K562 (cell line): ENCODE results near the gene DUSP5. TPM values are rescaled to one million over a fixed set of nuclear protein-coding genes. Genes with fewer than 3 reads are reported as not detected.

Source experiments
- ATAC-seq: fragments of 200-7000 bp; cut with Tn5 transposase; 3 replicates; pipeline ENCODE4 v1.9.1; 2020; ENCODE audit warnings: moderate library complexity
- BruUV-seq: library from RNA; stranded (reverse); fragments of 400-500 nt; replicated peaks from 2 replicates; lab custom pipeline; 2021; lab: Mats Ljungman, UMichigan
- CTCF ChIA-PET: fragments of 300-600 bp; formaldehyde crosslinking; extraction: SDS; loops from one replicate; lab custom pipeline; 2021; ENCODE audit warnings: low intra/inter-chr PET ratio; lab: Yijun Ruan, JAX
- POLR2A ChIA-PET: fragments of 300-600, 350-650 bp; sonication (Branson Sonifier 250); formaldehyde crosslinking; extraction: SDS; loops from one replicate; lab custom pipeline; 2021; ENCODE audit warnings: antibody characterized with exemption, inconsistent platforms; lab: Yijun Ruan, JAX
- DNase-seq, 4 experiments: peaks; one replicate each; pipeline versions ENCODE4 v3.0.0 to v3.0.0-alpha.2; 2011 to 2018; ENCODE audit warnings: low spot score in 3 of 4, mixed read lengths in 3 of 4; ENCODE audit errors: extremely low read depth in 1 of 4
- FAIRE-seq: peaks from 2 replicates; lab custom pipeline; 2011; peaks lifted over from hg19 to GRCh38; lab: Jason Lieb, UNC
- H2AFZ ChIP-seq: 2 replicates; pipeline ENCODE4 v1.6.0; 2011; ENCODE audit warnings: low read depth, low read length, control low read depth, inconsistent platforms
- H3K27ac ChIP-seq: fragments of 200-600 bp; 3 replicates; pipeline ENCODE4 v1.8.0; 2011; ENCODE audit warnings: low read depth, mild to moderate bottlenecking, control low read depth, inconsistent platforms, low read length, moderate library complexity, mixed read lengths; ENCODE audit errors: extremely low read depth
- H3K27me3 ChIP-seq, 2 experiments: fragments of 300-600 bp in 1 of 2; 2 replicates in 1 of 2; 3 replicates in 1 of 2; pipeline versions ENCODE4 v1.6.0 to v1.8.0; 2011; ENCODE audit warnings: inconsistent platforms in 2 of 2, low read length in 2 of 2, mild to moderate bottlenecking in 1 of 2, mixed read lengths in 1 of 2, moderate library complexity in 1 of 2; ENCODE audit not compliant: control insufficient read depth in 2 of 2, insufficient read depth in 2 of 2
- H3K36me3 ChIP-seq: fragments of 300-600 bp; 3 replicates; pipeline ENCODE4 v1.8.0; 2011; ENCODE audit warnings: mild to moderate bottlenecking, low read length, inconsistent platforms; ENCODE audit not compliant: control insufficient read depth, insufficient read depth
- H3K4me1 ChIP-seq, 2 experiments: fragments of 200-600 bp in 1 of 2; replicated peaks in 1 of 2; 2 replicates in 1 of 2; 3 replicates in 1 of 2; pipeline versions ENCODE4 v1.5.1 to v1.8.0; 2011; ENCODE audit warnings: inconsistent platforms in 2 of 2, low read length in 2 of 2, mild to moderate bottlenecking in 1 of 2, mixed read lengths in 1 of 2, moderate library complexity in 1 of 2; ENCODE audit not compliant: control insufficient read depth in 2 of 2, insufficient read depth in 2 of 2
- H3K4me2 ChIP-seq: 2 replicates; pipeline ENCODE4 v1.6.1; 2011; ENCODE audit warnings: low read length, control low read depth, inconsistent platforms, mixed read lengths; ENCODE audit not compliant: insufficient read depth
- H3K4me3 ChIP-seq: fragments of 200-600 bp; sonication (generic), shearing (Covaris generic); 2 replicates; pipeline ENCODE4 v1.5.1; 2016; ENCODE audit warnings: control low read depth, inconsistent platforms
- H3K79me2 ChIP-seq: fragments of 200-600 bp; 3 replicates; pipeline ENCODE4 v1.8.0; 2011; ENCODE audit warnings: low read length, inconsistent platforms; ENCODE audit not compliant: control insufficient read depth, insufficient read depth
- H3K9ac ChIP-seq, 2 experiments: 2 replicates each; pipeline versions ENCODE4 v1.6.0 to v1.6.1; 2011; ENCODE audit warnings: low read depth in 2 of 2, low read length in 2 of 2, control low read depth in 1 of 2, inconsistent platforms in 1 of 2, mild to moderate bottlenecking in 1 of 2, mixed read lengths in 1 of 2; ENCODE audit not compliant: insufficient read depth in 1 of 2
- H3K9me1 ChIP-seq: one replicate; pipeline ENCODE4 v1.6.0; 2011; ENCODE audit warnings: inconsistent platforms, mild to moderate bottlenecking, low read length, moderate library complexity; ENCODE audit not compliant: control insufficient read depth, insufficient read depth
- H3K9me3 ChIP-seq: replicated peaks from 2 replicates; pipeline ENCODE4 v1.5.1; 2011; ENCODE audit warnings: low read depth, low read length, inconsistent platforms; ENCODE audit not compliant: control insufficient read depth, insufficient read depth
- H4K20me1 ChIP-seq: replicated peaks from 2 replicates; pipeline ENCODE4 v1.6.1; 2011; ENCODE audit warnings: low read length, inconsistent platforms, mixed read lengths; ENCODE audit not compliant: control insufficient read depth, insufficient read depth
- GATAD2B ChIP-seq: fragments of 450-650 bp; IDR thresholded peaks from 2 replicates; pipeline ENCODE4 v1.6.1; 2017; ENCODE audit warnings: mild to moderate bottlenecking, borderline replicate concordance
- NFYB ChIP-seq: IDR thresholded peaks from 2 replicates; pipeline ENCODE4 v1.6.1; 2011; ENCODE audit warnings: mild to moderate bottlenecking, moderate library complexity; ENCODE audit not compliant: insufficient read length; ENCODE audit errors: extremely low read depth
- PKNOX1 ChIP-seq: fragments of 450-650 bp; IDR thresholded peaks from 2 replicates; pipeline ENCODE4 v1.6.1; 2016
- RAD51 ChIP-seq: fragments of 450-650 bp; IDR thresholded peaks from 2 replicates; pipeline ENCODE4 v1.7.1; 2016; ENCODE audit warnings: low read depth, mild to moderate bottlenecking, borderline replicate concordance
- ZKSCAN8 ChIP-seq: fragments of 200-800 bp; sonication (Bioruptor generic); IDR thresholded peaks from 2 replicates; pipeline ENCODE4 v1.6.1; 2016; ENCODE audit warnings: missing genetic modification characterization, missing compliant biosample characterization
- WGBS: fragments of 100-300 bp; shearing (Covaris generic); methylation state at CpG from one replicate; pipeline ENCODE4 v1.1.6; 2016; ENCODE audit warnings: low coverage, mixed read lengths; ENCODE audit not compliant: insufficient coverage; ENCODE audit errors: missing lambda C conversion rate; 5-methylcytosine and 5-hydroxymethylcytosine counted together
- in situ Hi-C: fragments of 300-500 bp; cut with MboI; formaldehyde crosslinking; loops from 4 replicates; pipeline ENCODE4 v1.15.0; 2018; ENCODE audit warnings: inconsistent platforms, mixed read lengths
- intact Hi-C: fragments of 100-400 bp; cut with micrococcal nuclease; formaldehyde crosslinking; loops from 2 replicates; pipeline ENCODE4 v1.14.2; 2022
- polyA plus RNA-seq, 8 experiments: library from polyadenylated mRNA; depleted of rRNA in 4 of 8; stranded (reverse) in 5 of 8; unstranded in 3 of 8; fragments of >200 nt; fragmentation: Nextera tagmentation in 2 of 8; fragmentation: Illumina TruSeq in 1 of 8; extraction: Ambion mirVana in 2 of 8; extraction: Trizol in 1 of 8; gene quantifications; 2 replicates each; pipeline versions ENCODE4 v1.2.1 to v1.2.3, GENCODE V29; 2011 to 2014; ENCODE audit warnings: inconsistent platforms in 1 of 8, missing spikeins in 1 of 8
- total RNA-seq, 7 experiments: library from RNA; depleted of rRNA in 6 of 7; stranded (reverse); fragments of >200 nt in 6 of 7; fragmentation: Illumina TruSeq in 2 of 7; extraction: Trizol in 2 of 7; gene quantifications; 2 replicates each; pipeline versions ENCODE4 v1.2.1 to v1.2.3, GENCODE V29; 2011 to 2021; ENCODE audit warnings: low replicate concordance in 1 of 7

The DUSP5 gene
- total and polyA plus RNA-seq, 9 of the 15 experiments (the other 6 are each of a cell fraction or from before 2014, with no cell fraction given) = 0.49 to 3.4 (median 2.0) TPM

GRCh38 chr10:110455446-110455845, 42.3 kb upstream of the DUSP5 start:
- peaks cover 0 to 3% of the 10 kb centered on the region in 2 experiments; a peak in 1 of 5 replicates for H3K27me3 ChIP-seq
- H3K9ac ChIP-seq = no peak overlapping the region
- no peak for ATAC-seq
- no peak for DNase-seq
- FAIRE-seq = no peak
- no peaks in the 10 kb centered on the region for H3K36me3 ChIP-seq
- no peak overlapping the region for H3K4me2 ChIP-seq
- H3K27ac ChIP-seq = no peak overlapping the region
- no peak overlapping the region for H2AFZ ChIP-seq
- H3K4me1 ChIP-seq = peaks cover 0 to 5% of the 10 kb centered on the region in 2 experiments; a peak in 2 of 5 replicates
- WGBS = 9% methylated on average over 3 of the region's 3 CpGs
- in situ Hi-C loops (no loop called here), intact Hi-C loops (no loop called here)
- H4K20me1 ChIP-seq = no peaks in the 10 kb centered on the region
- H3K9me3 ChIP-seq = no peaks in the 10 kb centered on the region; the same call in 1 of the 2 replicates
- no peak overlapping the region for H3K4me3 ChIP-seq
- TF ChIP-seq GATAD2B (no peak), NFYB (no peak), RAD51 (no peak)
- H3K79me2 ChIP-seq = no peaks in the 10 kb centered on the region
- BruUV-seq = no TSS peak
- no peaks in the 10 kb centered on the region for H3K9me1 ChIP-seq
- POLR2A ChIA-PET = interaction anchor here (0.9 to 1.5 kb wide), 2 partner anchors 11 to 37 kb away, joined by 3 read pairs; no protein-coding TSS in a partner anchor
- CTCF ChIA-PET = no interaction called here

GRCh38 chr10:110456046-110456445, 41.7 kb upstream of the DUSP5 start:
- intact Hi-C loops = no loop called here
- POLR2A ChIA-PET = no interaction called here
- TF ChIP-seq ZKSCAN8 (CRISPR knock-in tag) (no peak), PKNOX1 (0 out of 2 replicates have a peak, but pooled peaks have one; percentile 14)
- Histone ChIP-seq H3K9me1 (no peaks in the 10 kb centered on the region), H3K27ac (no peak overlapping the region), H3K4me1 (peaks cover 0 to 7% of the 10 kb centered on the region in 2 experiments; a peak in 2 of 5 replicates), H3K79me2 (no peaks in the 10 kb centered on the region), H3K4me3 (no peak overlapping the region), H3K9ac (no peak overlapping the region), H2AFZ (no peak overlapping the region), H3K27me3 (peaks cover 0 to 3% of the 10 kb centered on the region in 2 experiments; a peak in 1 of 5 replicates), H3K4me2 (no peak overlapping the region), H3K36me3 (no peaks in the 10 kb centered on the region), H4K20me1 (no peaks in the 10 kb centered on the region), H3K9me3 (no peaks in the 10 kb centered on the region; the same call in 1 of the 2 replicates)
- no TSS peak for BruUV-seq
- DNase-seq (no peak), FAIRE-seq (no peak), ATAC-seq (no peak)
- CTCF ChIA-PET = no interaction called here
- 0% methylated on average over 1 of the region's 1 CpG for WGBS
- in situ Hi-C loops = no loop called here
